Cardiac fibroblast (primary cell): ENCODE data around the gene RHBDF2.

Experiments used
- DNase-seq, 2 donors: peaks; one replicate each; pipeline versions ENCODE4 v3.0.0 to v3.0.0-alpha.2; 2010; ENCODE audit warnings: low read depth in 2 of 2
- H3K4me3 ChIP-seq, 2 donors: replicated peaks in 1 of 2; 1 replicate in 1 of 2; 2 replicates in 1 of 2; pipeline ENCODE4 v1.5.1; 2011; ENCODE audit warnings: low read depth in 2 of 2, low read length in 2 of 2, mild to moderate bottlenecking in 2 of 2, moderate library complexity in 1 of 2
- TF ChIP-seq, protein P1 (sequence below): IDR thresholded peaks from one replicate; pipeline ENCODE4 v1.5.1; 2011; ENCODE audit warnings: low read depth, mild to moderate bottlenecking, low read length, inconsistent platforms

RHBDF2 gene

DNA sequence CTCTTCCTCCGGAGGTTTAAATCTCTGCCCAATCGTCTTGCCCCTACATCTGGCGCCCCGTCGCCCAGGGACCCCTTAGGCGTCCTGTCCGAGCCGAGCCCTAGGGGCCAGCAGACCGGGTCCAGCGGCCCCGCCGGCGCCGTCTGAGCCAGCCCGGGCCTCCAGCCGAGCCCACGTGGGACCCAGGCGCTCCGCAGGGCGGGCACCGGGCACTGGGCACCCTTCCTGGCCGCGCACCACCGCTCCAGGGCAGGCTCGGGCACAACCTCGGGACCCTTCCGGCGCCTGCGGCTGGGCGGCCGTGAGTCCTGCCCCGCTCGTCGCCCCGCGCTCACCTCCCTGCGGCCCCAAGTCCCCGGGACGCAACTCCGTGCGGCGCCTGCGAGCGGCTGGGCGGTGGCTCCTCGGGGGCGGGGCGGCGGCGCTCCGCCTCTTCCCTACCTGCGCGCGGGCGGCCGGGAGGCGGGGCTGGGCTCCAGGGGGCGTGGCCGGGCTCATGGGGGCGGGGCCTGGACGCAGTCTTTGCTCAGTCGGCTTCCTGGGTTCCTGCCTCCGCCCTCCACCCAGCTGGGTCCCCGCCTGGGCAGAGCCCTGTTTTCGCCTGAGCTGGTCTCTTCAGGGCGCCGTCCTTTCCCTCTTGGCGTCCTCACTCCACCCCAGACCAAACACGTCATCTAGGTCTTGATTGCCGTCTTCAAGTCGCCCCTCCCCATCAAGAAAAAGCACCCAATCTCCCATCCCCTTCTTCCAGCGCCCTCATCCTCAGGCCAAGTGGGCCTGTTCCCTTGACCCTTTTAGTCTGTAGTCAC, at the start of gene RHBDF2:
RHBDF2 (minus strand) TSS at position 406 of the 809 bp plus-strand sequence. CDS start 19,899 bp downstream, outside the sequence.
- TF ChIP-seq, protein P1, sequence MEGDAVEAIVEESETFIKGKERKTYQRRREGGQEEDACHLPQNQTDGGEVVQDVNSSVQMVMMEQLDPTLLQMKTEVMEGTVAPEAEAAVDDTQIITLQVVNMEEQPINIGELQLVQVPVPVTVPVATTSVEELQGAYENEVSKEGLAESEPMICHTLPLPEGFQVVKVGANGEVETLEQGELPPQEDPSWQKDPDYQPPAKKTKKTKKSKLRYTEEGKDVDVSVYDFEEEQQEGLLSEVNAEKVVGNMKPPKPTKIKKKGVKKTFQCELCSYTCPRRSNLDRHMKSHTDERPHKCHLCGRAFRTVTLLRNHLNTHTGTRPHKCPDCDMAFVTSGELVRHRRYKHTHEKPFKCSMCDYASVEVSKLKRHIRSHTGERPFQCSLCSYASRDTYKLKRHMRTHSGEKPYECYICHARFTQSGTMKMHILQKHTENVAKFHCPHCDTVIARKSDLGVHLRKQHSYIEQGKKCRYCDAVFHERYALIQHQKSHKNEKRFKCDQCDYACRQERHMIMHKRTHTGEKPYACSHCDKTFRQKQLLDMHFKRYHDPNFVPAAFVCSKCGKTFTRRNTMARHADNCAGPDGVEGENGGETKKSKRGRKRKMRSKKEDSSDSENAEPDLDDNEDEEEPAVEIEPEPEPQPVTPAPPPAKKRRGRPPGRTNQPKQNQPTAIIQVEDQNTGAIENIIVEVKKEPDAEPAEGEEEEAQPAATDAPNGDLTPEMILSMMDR, result no peak
- H3K4me3 ChIP-seq, result peak within 1 kb of the TSS; percentile 54 to 63

DNA sequence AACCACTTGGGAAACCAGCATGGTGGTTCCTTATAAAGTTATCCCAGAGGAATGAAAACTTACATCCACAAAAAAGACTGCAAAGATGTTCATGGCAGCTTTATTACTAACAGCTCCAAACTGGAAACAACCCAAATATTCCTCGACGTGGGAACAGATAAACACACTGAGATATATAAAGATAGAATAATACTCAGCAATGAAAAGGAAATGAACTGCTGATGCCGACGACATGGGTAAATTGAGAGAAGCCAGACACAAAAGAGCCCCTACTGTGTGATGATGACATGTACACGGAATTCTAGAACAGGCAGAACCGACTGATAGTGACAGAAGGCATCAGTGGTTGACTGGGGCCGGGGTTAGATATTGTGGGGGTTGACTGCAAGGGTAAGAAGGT, 48.3 kb upstream of the RHBDF2 start:
- TF ChIP-seq, protein P1, result no peak
- no peak for DNase-seq
- H3K4me3 ChIP-seq, result no peak overlapping the region

More for the DNA sequence above, at the start of gene RHBDF2:
- peak; percentile 71 to 83 for DNase-seq

DNA sequence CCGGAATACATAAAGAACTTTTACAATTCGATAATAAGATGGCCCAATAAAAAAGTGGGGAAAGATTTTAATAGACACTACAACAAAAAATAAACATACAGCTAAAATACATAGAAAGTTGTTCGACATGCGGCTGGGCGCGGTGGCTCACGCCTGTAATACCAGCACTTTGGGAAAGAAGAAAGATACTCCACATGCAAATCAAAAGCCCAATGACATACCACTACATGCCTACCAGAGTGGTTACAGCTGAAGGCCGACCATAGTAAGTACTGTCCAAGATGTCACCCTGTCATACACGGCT, 47.9 kb upstream of the RHBDF2 start:
- H3K4me3 ChIP-seq, result no peak overlapping the region
- no peak for DNase-seq
- TF ChIP-seq, protein P1, result no peak

DNA sequence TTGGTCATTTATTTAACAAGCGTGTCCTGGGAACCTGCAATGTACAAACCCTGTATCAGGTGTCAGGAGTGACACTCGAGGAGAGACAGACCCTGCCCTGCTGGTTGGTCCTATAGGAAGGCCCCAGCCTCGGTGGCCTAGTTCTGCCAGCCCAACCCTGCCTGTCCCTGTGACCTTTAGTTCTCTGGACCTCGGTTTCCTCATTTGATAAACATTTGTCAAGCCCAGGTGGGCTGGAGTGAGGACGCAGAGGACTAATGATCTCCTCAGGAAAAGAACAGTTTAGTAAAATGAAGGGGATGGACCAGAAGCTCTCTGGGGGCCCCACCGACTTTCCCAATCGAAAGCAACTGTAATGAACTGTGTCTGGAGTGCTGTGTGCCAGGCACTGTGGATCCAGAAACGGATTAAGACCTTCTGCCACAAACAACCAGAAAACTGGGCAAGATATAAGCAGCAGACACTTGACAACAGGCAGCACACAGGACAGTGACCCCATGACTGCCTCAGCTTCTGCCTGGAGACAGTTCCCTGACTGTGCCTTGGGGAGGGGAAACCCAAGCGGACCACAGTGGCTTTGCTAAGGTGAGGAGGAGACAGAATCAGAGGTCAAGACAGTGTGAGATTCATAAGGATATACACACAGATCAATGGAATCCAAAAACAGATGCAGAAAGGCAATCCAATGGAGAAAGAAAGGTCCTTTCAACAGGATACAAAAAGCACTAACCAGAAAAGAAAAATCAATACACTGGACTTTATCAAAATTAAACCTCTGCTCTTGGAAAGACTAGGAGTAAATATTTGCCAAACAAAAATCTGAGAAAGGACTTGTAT, 47.4 kb upstream of the RHBDF2 start:
- TF ChIP-seq, protein P1, result no peak
- no peak for DNase-seq
- no peak overlapping the region for H3K4me3 ChIP-seq

DNA sequence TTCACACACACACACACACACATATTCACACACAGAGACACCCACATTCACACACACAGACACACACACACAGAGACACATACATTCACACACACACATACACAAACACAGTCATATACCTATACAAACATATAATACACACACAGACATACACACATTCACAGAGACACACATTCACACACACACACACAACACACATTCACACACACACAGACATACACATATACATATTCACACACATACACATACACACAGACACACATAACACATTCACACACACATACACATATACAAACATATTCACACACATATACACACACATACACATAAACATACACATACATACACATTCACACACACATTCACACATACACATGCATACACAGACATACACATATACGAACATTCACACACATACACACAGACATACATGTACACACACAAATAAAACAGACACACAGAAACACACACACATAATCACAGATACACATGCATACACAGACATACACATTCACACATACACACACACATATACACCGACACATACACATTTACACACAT, 46.5 kb upstream of the RHBDF2 start:
- no peak for DNase-seq
- no peak overlapping the region for H3K4me3 ChIP-seq
- TF ChIP-seq, protein P1, result no peak

DNA sequence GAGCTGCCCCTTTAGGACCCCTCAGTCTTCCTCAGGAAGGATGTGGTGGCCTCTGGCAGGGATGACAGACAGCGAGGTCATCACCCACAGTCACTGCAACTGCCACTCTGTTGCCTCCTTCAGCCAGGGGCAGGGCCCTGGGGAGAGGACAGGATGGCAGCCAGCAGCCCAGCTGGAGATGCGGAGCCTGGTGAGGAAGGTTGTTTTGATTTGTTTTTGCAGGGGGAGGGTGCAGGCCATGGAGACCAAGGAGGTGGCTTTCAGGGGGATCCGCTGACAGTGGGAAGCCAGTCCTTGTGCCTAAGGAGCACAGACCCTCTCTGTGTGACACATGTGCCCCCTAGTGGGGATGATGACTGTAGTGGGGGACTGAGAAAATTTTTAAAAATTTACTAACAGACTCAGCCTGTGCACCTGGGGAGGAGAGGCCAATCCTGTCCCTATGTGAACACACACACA, 46.0 kb upstream of the RHBDF2 start:
- peak; percentile 83 to 85 for DNase-seq
- no peak overlapping the region for H3K4me3 ChIP-seq
- TF ChIP-seq, protein P1, result peak; percentile 70
